SH-SY5Y (cell line): ENCODE results near the gene CENPO.

Source experiments
- GATA2 ChIP-seq: IDR thresholded peaks from 2 replicates; pipeline ENCODE4 v1.6.1; 2011; ENCODE audit warnings: mild to moderate bottlenecking, low read depth, low read length
- GATA3 ChIP-seq: IDR thresholded peaks from 2 replicates; pipeline ENCODE4 v1.6.1; 2011; ENCODE audit warnings: low read depth, mild to moderate bottlenecking, low read length, moderate library complexity

GRCh38 chr2:24745825-24746224 is 47.4 kb upstream of the CENPO start:
- TF ChIP-seq GATA2 (no peak), GATA3 (no peak)
